Effector memory CD4-positive, alpha-beta T cell (primary cell): ENCODE measurements around the gene TCERG1L.

Source experiments
- DNase-seq, 3 donors: peaks; one replicate each; pipeline ENCODE4 v3.0.0-alpha.2; 2020
- H3K27ac ChIP-seq: 2 replicates; pipeline ENCODE4 v1.7.0; 2013; ENCODE audit warnings: mild to moderate bottlenecking, low read length, moderate library complexity; ENCODE audit not compliant: insufficient read depth, poor library complexity, severe bottlenecking
- H3K27me3 ChIP-seq: replicated peaks from 2 replicates; pipeline ENCODE4 v1.7.0; 2013; ENCODE audit warnings: mild to moderate bottlenecking, low read length; ENCODE audit not compliant: insufficient read depth, control insufficient read depth, poor library complexity, severe bottlenecking
- H3K36me3 ChIP-seq: 2 replicates; pipeline ENCODE4 v1.7.0; 2013; ENCODE audit warnings: mild to moderate bottlenecking, low read length, moderate library complexity; ENCODE audit not compliant: control insufficient read depth, insufficient read depth
- H3K4me1 ChIP-seq: 2 replicates; pipeline ENCODE4 v1.7.0; 2013; ENCODE audit warnings: low read length, mild to moderate bottlenecking; ENCODE audit not compliant: control insufficient read depth, insufficient read depth, poor library complexity, severe bottlenecking
- H3K4me3 ChIP-seq: 2 replicates; pipeline ENCODE4 v1.7.0; 2013; ENCODE audit warnings: low read length, low read depth, mild to moderate bottlenecking; ENCODE audit not compliant: insufficient read depth, poor library complexity, severe bottlenecking
- H3K9me3 ChIP-seq: 2 replicates; pipeline ENCODE4 v1.7.0; 2013; ENCODE audit warnings: mild to moderate bottlenecking, low read length, moderate library complexity; ENCODE audit not compliant: control insufficient read depth

Gene TCERG1L

DNA sequence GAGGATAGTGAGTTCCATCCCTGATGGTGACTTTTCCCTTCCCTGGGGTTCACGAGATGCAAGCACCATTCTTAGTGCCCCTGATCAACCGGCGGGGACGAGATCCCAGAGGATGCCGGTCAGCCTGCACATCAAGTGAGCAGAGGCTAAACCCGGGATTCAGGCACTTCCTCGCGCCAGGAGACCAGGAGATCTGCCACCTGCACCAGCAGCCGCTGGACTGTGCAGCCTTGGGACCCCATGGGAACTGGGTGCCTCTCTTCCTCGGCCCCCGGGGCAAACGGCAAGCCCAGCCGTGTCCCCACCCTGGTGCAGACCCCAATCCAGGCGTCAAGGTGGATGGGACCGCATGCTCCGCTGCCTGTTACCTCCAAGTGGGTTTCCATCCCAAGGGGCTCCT, 88.5 kb downstream of the TCERG1L start:
- Histone ChIP-seq H3K27me3 (no peaks in the 10 kb centered on the region), H3K9me3 (no peaks in the 10 kb centered on the region), H3K27ac (no peak overlapping the region), H3K36me3 (no peaks in the 10 kb centered on the region), H3K4me3 (no peak overlapping the region), H3K4me1 (no peaks in the 10 kb centered on the region)
- no peak for DNase-seq

GRCh38 chr10:131221632-131222277, 89.8 kb downstream of the TCERG1L start:
- Histone ChIP-seq H3K9me3 (no peaks in the 10 kb centered on the region), H3K27ac (no peak overlapping the region), H3K36me3 (no peaks in the 10 kb centered on the region), H3K4me1 (no peaks in the 10 kb centered on the region), H3K4me3 (no peak overlapping the region), H3K27me3 (no peaks in the 10 kb centered on the region)
- no peak for DNase-seq

- no peak overlapping the region for H3K4me3 ChIP-seq
- no peaks in the 10 kb centered on the region for H3K27me3 ChIP-seq
- H3K27ac ChIP-seq = no peak overlapping the region
- H3K9me3 ChIP-seq = no peaks in the 10 kb centered on the region
- no peaks in the 10 kb centered on the region for H3K4me1 ChIP-seq
- DNase-seq = no peak
- no peaks in the 10 kb centered on the region for H3K36me3 ChIP-seq
Measured at GRCh38 chr10:131220601-131221171, 90.8 kb downstream of the TCERG1L start.

- Histone ChIP-seq H3K4me1 (no peaks in the 10 kb centered on the region), H3K9me3 (no peaks in the 10 kb centered on the region), H3K4me3 (no peak overlapping the region), H3K27me3 (no peaks in the 10 kb centered on the region), H3K27ac (no peak overlapping the region), H3K36me3 (no peaks in the 10 kb centered on the region)
- DNase-seq = no peak
Measured at GRCh38 chr10:131219955-131220489, 91.5 kb downstream of the TCERG1L start.

DNA sequence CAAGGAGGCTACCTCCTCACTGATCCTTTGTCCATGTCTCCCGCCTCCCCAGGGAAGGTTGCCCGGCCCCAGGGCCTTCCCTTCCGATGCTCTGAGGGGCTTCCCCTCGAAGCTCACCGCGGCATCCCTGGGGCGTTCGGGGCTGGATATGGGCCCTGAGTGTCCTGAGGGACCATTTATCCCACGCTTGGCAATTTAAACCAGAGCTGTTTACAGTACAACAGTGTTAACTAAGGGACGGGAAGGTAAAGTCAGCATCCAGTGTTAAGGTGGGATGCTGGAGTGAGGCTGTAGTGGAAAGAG, 92.0 kb downstream of the TCERG1L start:
- H3K9me3 ChIP-seq = no peaks in the 10 kb centered on the region
- DNase-seq = no peak

GRCh38 chr10:131218811-131219583, 92.5 kb downstream of the TCERG1L start:
- no peak overlapping the region for H3K27ac ChIP-seq
- no peak for DNase-seq
- no peak overlapping the region for H3K4me3 ChIP-seq

More for the DNA sequence above, 92.0 kb downstream of the TCERG1L start:
- Histone ChIP-seq H3K4me3 (no peak overlapping the region), H3K27ac (no peak overlapping the region), H3K27me3 (no peaks in the 10 kb centered on the region), H3K4me1 (no peaks in the 10 kb centered on the region), H3K36me3 (no peaks in the 10 kb centered on the region)

GRCh38 chr10:131216681-131217230, 94.8 kb downstream of the TCERG1L start:
- Histone ChIP-seq H3K36me3 (no peaks in the 10 kb centered on the region), H3K4me3 (no peak overlapping the region), H3K9me3 (no peaks in the 10 kb centered on the region), H3K4me1 (no peaks in the 10 kb centered on the region), H3K27me3 (no peaks in the 10 kb centered on the region), H3K27ac (no peak overlapping the region)
- no peak for DNase-seq

More at GRCh38 chr10:131218811-131219583, 92.5 kb downstream of the TCERG1L start:
- H3K36me3 ChIP-seq = no peaks in the 10 kb centered on the region
- H3K9me3 ChIP-seq = no peaks in the 10 kb centered on the region
- H3K4me1 ChIP-seq = no peaks in the 10 kb centered on the region
- no peaks in the 10 kb centered on the region for H3K27me3 ChIP-seq

- H3K4me1 ChIP-seq = no peaks in the 10 kb centered on the region
- no peaks in the 10 kb centered on the region for H3K27me3 ChIP-seq
- H3K36me3 ChIP-seq = no peaks in the 10 kb centered on the region
- no peak overlapping the region for H3K27ac ChIP-seq
- H3K4me3 ChIP-seq = no peak overlapping the region
- no peak for DNase-seq
- H3K9me3 ChIP-seq = no peaks in the 10 kb centered on the region
Measured at GRCh38 chr10:131215776-131216175, 95.7 kb downstream of the TCERG1L start.

- Histone ChIP-seq H3K4me3 (no peak overlapping the region), H3K4me1 (no peaks in the 10 kb centered on the region), H3K27ac (no peak overlapping the region), H3K36me3 (no peaks in the 10 kb centered on the region), H3K9me3 (no peaks in the 10 kb centered on the region), H3K27me3 (no peaks in the 10 kb centered on the region)
- DNase-seq = no peak
Measured at GRCh38 chr10:131214521-131215244, 96.8 kb downstream of the TCERG1L start.
